PC-3 (cell line): ENCODE data around the gene DBNL.
A peak's percentile ranks its signal among the peaks of the same experiment; 100 is the strongest.
"Not testable (repeated sequence)": the region's sequence is repeated elsewhere in the genome, so short reads cannot be mapped to it uniquely, and the experiment has no call there.

Experiments
- EZH2 ChIP-seq: fragments of 300-600 bp; sonication (generic); IDR thresholded peaks from one replicate; pipeline ENCODE4 v1.6.1; 2017; ENCODE audit warnings: antibody characterized with exemption, mild to moderate bottlenecking, low read length; ENCODE audit not compliant: unreplicated experiment
- EZH2phosphoT487 ChIP-seq: fragments of 300-600 bp; sonication (generic); IDR thresholded peaks from 2 replicates; pipeline ENCODE4 v1.6.1; 2018; ENCODE audit warnings: mild to moderate bottlenecking, antibody characterized with exemption, low read length, borderline replicate concordance
- TF ChIP-seq, protein P1 (sequence below): fragments of 300-600 bp; sonication (generic); conservative IDR thresholded peaks from 2 replicates; pipeline ENCODE4 v1.5.1; 2017; ENCODE audit warnings: antibody characterized with exemption, low read depth, mild to moderate bottlenecking, low read length

DNA sequence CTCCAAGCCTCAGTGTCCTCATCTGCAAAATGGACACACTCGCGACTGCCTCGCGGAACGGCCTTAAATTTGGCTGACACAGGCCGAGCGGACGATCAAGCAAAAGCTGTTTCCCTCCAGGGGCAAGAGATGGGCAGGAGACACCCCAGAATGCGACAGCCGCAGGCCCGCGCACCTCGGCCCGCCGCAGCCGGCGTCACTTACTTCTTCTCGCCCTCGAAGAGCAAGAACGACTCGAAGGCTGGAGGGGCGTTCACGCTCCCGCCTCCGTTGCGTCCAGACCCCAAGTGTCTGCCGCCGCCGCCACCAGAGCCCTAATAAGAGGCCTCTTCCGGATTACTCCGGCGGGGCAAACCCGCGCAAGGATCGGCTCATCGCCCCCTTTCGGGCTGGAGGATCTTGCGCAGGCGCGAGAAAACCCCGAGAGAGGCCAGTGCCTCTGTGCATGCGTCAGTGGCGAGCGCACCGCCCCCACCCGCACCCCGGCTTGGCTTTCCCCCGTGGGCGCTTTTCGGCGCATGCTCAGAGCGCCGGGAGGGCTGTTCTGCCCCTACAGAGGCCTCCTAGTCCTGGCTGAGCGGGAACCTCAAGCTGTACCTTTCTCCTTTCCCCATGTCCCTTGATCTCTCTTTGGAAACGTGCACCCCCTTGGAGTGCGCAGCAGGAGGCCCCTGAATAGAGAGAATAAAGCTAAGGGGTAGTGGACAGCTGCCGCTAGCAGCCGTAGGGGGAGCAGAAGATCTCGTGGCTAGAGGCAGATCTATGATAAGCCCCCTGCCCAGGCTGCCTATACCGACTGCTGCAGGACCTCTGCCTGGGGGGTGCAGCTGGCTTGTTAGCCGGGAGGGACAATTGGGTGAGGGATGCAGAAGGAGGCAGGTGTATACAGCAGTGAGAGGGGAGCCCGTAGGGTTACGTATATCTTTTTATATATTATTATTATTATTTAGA is 25.4 kb upstream of the DBNL start:
- TF ChIP-seq, protein P1, sequence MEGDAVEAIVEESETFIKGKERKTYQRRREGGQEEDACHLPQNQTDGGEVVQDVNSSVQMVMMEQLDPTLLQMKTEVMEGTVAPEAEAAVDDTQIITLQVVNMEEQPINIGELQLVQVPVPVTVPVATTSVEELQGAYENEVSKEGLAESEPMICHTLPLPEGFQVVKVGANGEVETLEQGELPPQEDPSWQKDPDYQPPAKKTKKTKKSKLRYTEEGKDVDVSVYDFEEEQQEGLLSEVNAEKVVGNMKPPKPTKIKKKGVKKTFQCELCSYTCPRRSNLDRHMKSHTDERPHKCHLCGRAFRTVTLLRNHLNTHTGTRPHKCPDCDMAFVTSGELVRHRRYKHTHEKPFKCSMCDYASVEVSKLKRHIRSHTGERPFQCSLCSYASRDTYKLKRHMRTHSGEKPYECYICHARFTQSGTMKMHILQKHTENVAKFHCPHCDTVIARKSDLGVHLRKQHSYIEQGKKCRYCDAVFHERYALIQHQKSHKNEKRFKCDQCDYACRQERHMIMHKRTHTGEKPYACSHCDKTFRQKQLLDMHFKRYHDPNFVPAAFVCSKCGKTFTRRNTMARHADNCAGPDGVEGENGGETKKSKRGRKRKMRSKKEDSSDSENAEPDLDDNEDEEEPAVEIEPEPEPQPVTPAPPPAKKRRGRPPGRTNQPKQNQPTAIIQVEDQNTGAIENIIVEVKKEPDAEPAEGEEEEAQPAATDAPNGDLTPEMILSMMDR = peak; percentile 57
- TF ChIP-seq EZH2phosphoT487, EZH2: not testable (repeated sequence)
